GM23338 (cell line): ENCODE measurements around the gene FPR1.

Experiments
- EZH2 ChIP-seq: fragments of 200-600 bp; sonication (generic); IDR thresholded peaks from one replicate; pipeline ENCODE4 v1.8.0; 2017; ENCODE audit warnings: antibody characterized with exemption, mild to moderate bottlenecking, low read depth; ENCODE audit not compliant: unreplicated experiment
- EZH2phosphoT487 ChIP-seq: fragments of 200-600 bp; sonication (generic); IDR thresholded peaks from one replicate; pipeline ENCODE4 v1.8.1; 2018; ENCODE audit warnings: antibody characterized with exemption; ENCODE audit not compliant: unreplicated experiment
- POLR2AphosphoS5 ChIP-seq: IDR thresholded peaks from 2 replicates; pipeline ENCODE4 v1.6.1; 2016; ENCODE audit warnings: antibody characterized with exemption, low read depth
- STAT1 ChIP-seq: IDR thresholded peaks from one replicate; pipeline ENCODE4 v1.6.1; 2016; ENCODE audit warnings: antibody characterized with exemption; ENCODE audit not compliant: unreplicated experiment
- ZNF114 ChIP-seq: fragments of 250-450 bp; sonication (Bioruptor Pico); IDR thresholded peaks from 2 replicates; pipeline ENCODE4 v1.5.0; 2020; ENCODE audit warnings: mild to moderate bottlenecking, moderate library complexity
- TF ChIP-seq, protein P1 (sequence below), 2 experiments: fragments of 200-600 bp in 1 of 2; sonication (generic) in 1 of 2; conservative IDR thresholded peaks; 2 replicates each; pipeline versions ENCODE4 v1.5.1 to v1.6.1; 2016 to 2017; ENCODE audit warnings: antibody characterized with exemption in 2 of 2, low read depth in 2 of 2, mild to moderate bottlenecking in 2 of 2, moderate library complexity in 1 of 2
- TF ChIP-seq, protein P2 (sequence below): IDR thresholded peaks from one replicate; pipeline ENCODE4 v1.6.1; 2018; ENCODE audit warnings: antibody characterized with exemption; ENCODE audit not compliant: unreplicated experiment
- TF ChIP-seq, protein P3 (sequence below): IDR thresholded peaks from 2 replicates; pipeline ENCODE4 v1.6.1; 2016; ENCODE audit warnings: antibody characterized with exemption

GRCh38 chr19:51740356-51740755, 11.3 kb downstream of the FPR1 start:
- TF ChIP-seq, protein P1, sequence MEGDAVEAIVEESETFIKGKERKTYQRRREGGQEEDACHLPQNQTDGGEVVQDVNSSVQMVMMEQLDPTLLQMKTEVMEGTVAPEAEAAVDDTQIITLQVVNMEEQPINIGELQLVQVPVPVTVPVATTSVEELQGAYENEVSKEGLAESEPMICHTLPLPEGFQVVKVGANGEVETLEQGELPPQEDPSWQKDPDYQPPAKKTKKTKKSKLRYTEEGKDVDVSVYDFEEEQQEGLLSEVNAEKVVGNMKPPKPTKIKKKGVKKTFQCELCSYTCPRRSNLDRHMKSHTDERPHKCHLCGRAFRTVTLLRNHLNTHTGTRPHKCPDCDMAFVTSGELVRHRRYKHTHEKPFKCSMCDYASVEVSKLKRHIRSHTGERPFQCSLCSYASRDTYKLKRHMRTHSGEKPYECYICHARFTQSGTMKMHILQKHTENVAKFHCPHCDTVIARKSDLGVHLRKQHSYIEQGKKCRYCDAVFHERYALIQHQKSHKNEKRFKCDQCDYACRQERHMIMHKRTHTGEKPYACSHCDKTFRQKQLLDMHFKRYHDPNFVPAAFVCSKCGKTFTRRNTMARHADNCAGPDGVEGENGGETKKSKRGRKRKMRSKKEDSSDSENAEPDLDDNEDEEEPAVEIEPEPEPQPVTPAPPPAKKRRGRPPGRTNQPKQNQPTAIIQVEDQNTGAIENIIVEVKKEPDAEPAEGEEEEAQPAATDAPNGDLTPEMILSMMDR (conservative IDR thresholded peaks at IDR 0.05; ENCODE audit: low read depth in 2 of 2), result no peak
- TF ChIP-seq, protein P2, sequence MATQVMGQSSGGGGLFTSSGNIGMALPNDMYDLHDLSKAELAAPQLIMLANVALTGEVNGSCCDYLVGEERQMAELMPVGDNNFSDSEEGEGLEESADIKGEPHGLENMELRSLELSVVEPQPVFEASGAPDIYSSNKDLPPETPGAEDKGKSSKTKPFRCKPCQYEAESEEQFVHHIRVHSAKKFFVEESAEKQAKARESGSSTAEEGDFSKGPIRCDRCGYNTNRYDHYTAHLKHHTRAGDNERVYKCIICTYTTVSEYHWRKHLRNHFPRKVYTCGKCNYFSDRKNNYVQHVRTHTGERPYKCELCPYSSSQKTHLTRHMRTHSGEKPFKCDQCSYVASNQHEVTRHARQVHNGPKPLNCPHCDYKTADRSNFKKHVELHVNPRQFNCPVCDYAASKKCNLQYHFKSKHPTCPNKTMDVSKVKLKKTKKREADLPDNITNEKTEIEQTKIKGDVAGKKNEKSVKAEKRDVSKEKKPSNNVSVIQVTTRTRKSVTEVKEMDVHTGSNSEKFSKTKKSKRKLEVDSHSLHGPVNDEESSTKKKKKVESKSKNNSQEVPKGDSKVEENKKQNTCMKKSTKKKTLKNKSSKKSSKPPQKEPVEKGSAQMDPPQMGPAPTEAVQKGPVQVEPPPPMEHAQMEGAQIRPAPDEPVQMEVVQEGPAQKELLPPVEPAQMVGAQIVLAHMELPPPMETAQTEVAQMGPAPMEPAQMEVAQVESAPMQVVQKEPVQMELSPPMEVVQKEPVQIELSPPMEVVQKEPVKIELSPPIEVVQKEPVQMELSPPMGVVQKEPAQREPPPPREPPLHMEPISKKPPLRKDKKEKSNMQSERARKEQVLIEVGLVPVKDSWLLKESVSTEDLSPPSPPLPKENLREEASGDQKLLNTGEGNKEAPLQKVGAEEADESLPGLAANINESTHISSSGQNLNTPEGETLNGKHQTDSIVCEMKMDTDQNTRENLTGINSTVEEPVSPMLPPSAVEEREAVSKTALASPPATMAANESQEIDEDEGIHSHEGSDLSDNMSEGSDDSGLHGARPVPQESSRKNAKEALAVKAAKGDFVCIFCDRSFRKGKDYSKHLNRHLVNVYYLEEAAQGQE, result no peak
- TF ChIP-seq ZNF114 (CRISPR knock-in tag) (no peak), EZH2phosphoT487 (no peak), POLR2AphosphoS5 (no peak), EZH2 (no peak), STAT1 (no peak)
- TF ChIP-seq, protein P3, sequence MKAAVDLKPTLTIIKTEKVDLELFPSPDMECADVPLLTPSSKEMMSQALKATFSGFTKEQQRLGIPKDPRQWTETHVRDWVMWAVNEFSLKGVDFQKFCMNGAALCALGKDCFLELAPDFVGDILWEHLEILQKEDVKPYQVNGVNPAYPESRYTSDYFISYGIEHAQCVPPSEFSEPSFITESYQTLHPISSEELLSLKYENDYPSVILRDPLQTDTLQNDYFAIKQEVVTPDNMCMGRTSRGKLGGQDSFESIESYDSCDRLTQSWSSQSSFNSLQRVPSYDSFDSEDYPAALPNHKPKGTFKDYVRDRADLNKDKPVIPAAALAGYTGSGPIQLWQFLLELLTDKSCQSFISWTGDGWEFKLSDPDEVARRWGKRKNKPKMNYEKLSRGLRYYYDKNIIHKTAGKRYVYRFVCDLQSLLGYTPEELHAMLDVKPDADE, result no peak
